H1 (cell line): ENCODE results near the gene ITGB5. TPM values are rescaled to one million over a fixed set of nuclear protein-coding genes. Genes with fewer than 3 reads are reported as not detected.

Experiments
- CTCF ChIA-PET: fragments of 300-600 bp; sonication (Branson Sonifier 250); formaldehyde crosslinking; loops from one replicate; lab custom pipeline; 2021; ENCODE audit not compliant: partially characterized antibody; lab: Charles Lee
- POLR2A ChIA-PET: fragments of 300-600 bp; sonication (Branson Sonifier 250); formaldehyde crosslinking; loops from one replicate; lab custom pipeline; 2021; ENCODE audit warnings: inconsistent platforms; ENCODE audit not compliant: partially characterized antibody; lab: Charles Lee
- DNase-seq, 2 experiments: peaks; one replicate each; pipeline versions ENCODE4 v3.0.0 to v3.0.0-alpha.2; 2010 to 2022; ENCODE audit warnings: low spot score in 2 of 2, low read depth in 1 of 2, mixed read lengths in 1 of 2
- FAIRE-seq: peaks from 2 replicates; lab custom pipeline; 2011; peaks lifted over from hg19 to GRCh38; lab: Jason Lieb, UNC
- H2AFZ ChIP-seq: 2 replicates; pipeline ENCODE4 v1.8.1; 2012; ENCODE audit warnings: low read length, inconsistent platforms
- H2AK5ac ChIP-seq: 2 replicates; pipeline ENCODE4 v1.6.1; 2013; ENCODE audit warnings: low read depth, low read length
- H2BK120ac ChIP-seq: replicated peaks from 2 replicates; pipeline ENCODE3; 2013; ENCODE audit warnings: low read depth, low read length, inconsistent platforms
- H2BK12ac ChIP-seq: 2 replicates; pipeline ENCODE4 v1.6.1; 2013; ENCODE audit warnings: low read depth, low read length
- H2BK15ac ChIP-seq: 2 replicates; pipeline ENCODE4 v1.6.1; 2013; ENCODE audit warnings: low read length
- H2BK20ac ChIP-seq: 2 replicates; pipeline ENCODE4 v1.6.1; 2013; ENCODE audit warnings: low read length
- H2BK5ac ChIP-seq: 2 replicates; pipeline ENCODE4 v1.6.1; 2013; ENCODE audit warnings: low read depth, low read length
- H3K14ac ChIP-seq: 2 replicates; pipeline ENCODE4 v1.6.1; 2013; ENCODE audit warnings: inconsistent platforms; ENCODE audit not compliant: insufficient read length
- H3K18ac ChIP-seq: 2 replicates; pipeline ENCODE4 v1.6.1; 2013; ENCODE audit warnings: low read length; ENCODE audit errors: extremely low read depth
- H3K23ac ChIP-seq: 2 replicates; pipeline ENCODE4 v1.6.1; 2013; ENCODE audit warnings: inconsistent platforms; ENCODE audit not compliant: insufficient read length
- H3K23me2 ChIP-seq: 2 replicates; pipeline ENCODE4 v1.6.1; 2013; ENCODE audit warnings: low read depth, low read length
- H3K27ac ChIP-seq: 2 replicates; pipeline ENCODE4 v1.6.1; 2011; ENCODE audit warnings: low read depth, low read length, inconsistent platforms
- H3K27me3 ChIP-seq, 4 experiments: replicated peaks in 1 of 4; 1 replicate in 1 of 4; 2 replicates in 3 of 4; pipeline versions ENCODE4 v1.6.1 to v1.8.1; 2011 to 2013; ENCODE audit warnings: low read length in 3 of 4, mild to moderate bottlenecking in 3 of 4, inconsistent platforms in 2 of 4, mixed read lengths in 2 of 4, moderate library complexity in 1 of 4; ENCODE audit not compliant: control insufficient read depth in 3 of 4, insufficient read depth in 3 of 4; ENCODE audit errors: extremely low read depth in 1 of 4
- H3K36me3 ChIP-seq, 4 experiments: 2 replicates each; pipeline versions ENCODE4 v1.6.1 to v1.8.1; 2011 to 2013; ENCODE audit warnings: mild to moderate bottlenecking in 4 of 4, low read length in 3 of 4, moderate library complexity in 2 of 4, control low read depth in 1 of 4, inconsistent platforms in 1 of 4; ENCODE audit not compliant: insufficient read depth in 4 of 4, control insufficient read depth in 2 of 4
- H3K4ac ChIP-seq: replicated peaks from 2 replicates; pipeline ENCODE3; 2013; ENCODE audit warnings: low read length, low read depth, mixed read lengths, inconsistent platforms; ENCODE audit not compliant: insufficient read length
- H3K4me1 ChIP-seq, 4 experiments: replicated peaks in 1 of 4; 1 replicate in 1 of 4; 2 replicates in 3 of 4; pipeline versions ENCODE4 v1.6.1 to v1.8.1; 2011 to 2013; ENCODE audit warnings: low read length in 3 of 4, inconsistent platforms in 2 of 4, mixed read lengths in 1 of 4; ENCODE audit not compliant: insufficient read depth in 4 of 4, control insufficient read depth in 3 of 4
- H3K4me2 ChIP-seq, 2 experiments: 2 replicates each; pipeline versions ENCODE4 v1.6.1 to v1.8.1; 2011 to 2013; ENCODE audit warnings: low read depth in 2 of 2, low read length in 2 of 2, control low read depth in 1 of 2, inconsistent platforms in 1 of 2, mild to moderate bottlenecking in 1 of 2; ENCODE audit not compliant: insufficient read depth in 1 of 2
- H3K4me3 ChIP-seq, 4 experiments: fragments of 200-600, 300-600 bp in 1 of 4; sonication (generic), shearing (Covaris generic), sonication (Bioruptor Twin) in 1 of 4; 2 replicates each; pipeline versions ENCODE4 v1.5.1 to v1.8.1; 2011 to 2016; ENCODE audit warnings: low read length in 4 of 4, low read depth in 3 of 4, control low read depth in 2 of 4, inconsistent platforms in 2 of 4, mild to moderate bottlenecking in 2 of 4, mixed read lengths in 1 of 4, moderate library complexity in 1 of 4; ENCODE audit not compliant: insufficient read depth in 2 of 4; ENCODE audit errors: extremely low read depth in 1 of 4
- H3K56ac ChIP-seq: replicated peaks from 2 replicates; pipeline ENCODE3; 2013; ENCODE audit warnings: low read depth, mild to moderate bottlenecking, mixed read lengths, low read length, inconsistent platforms; ENCODE audit not compliant: insufficient read length
- H3K79me1 ChIP-seq: 2 replicates; pipeline ENCODE4 v1.6.1; 2013; ENCODE audit warnings: low read depth, low read length, control low read depth
- H3K79me2 ChIP-seq, 2 experiments: 2 replicates each; pipeline versions ENCODE4 v1.6.1 to v1.8.1; 2012 to 2013; ENCODE audit warnings: low read length in 2 of 2, mild to moderate bottlenecking in 2 of 2, inconsistent platforms in 1 of 2; ENCODE audit not compliant: insufficient read depth in 2 of 2, control insufficient read depth in 1 of 2
- H3K9ac ChIP-seq, 4 experiments: replicated peaks in 1 of 4; 1 replicate in 1 of 4; 2 replicates in 3 of 4; pipeline versions ENCODE4 v1.6.1 to v1.8.1; 2011 to 2013; ENCODE audit warnings: low read depth in 3 of 4, low read length in 3 of 4, control low read depth in 2 of 4, mild to moderate bottlenecking in 2 of 4, moderate library complexity in 2 of 4, inconsistent platforms in 1 of 4; ENCODE audit errors: extremely low read depth in 1 of 4
- H3K9me3 ChIP-seq, 2 experiments: 2 replicates each; pipeline versions ENCODE4 v1.6.1 to v1.8.1; 2012 to 2013; ENCODE audit warnings: mild to moderate bottlenecking in 2 of 2, moderate library complexity in 2 of 2, control low read depth in 1 of 2, inconsistent platforms in 1 of 2, low read depth in 1 of 2, low read length in 1 of 2, mixed read lengths in 1 of 2; ENCODE audit not compliant: insufficient read depth in 2 of 2
- H4K20me1 ChIP-seq, 2 experiments: replicated peaks in 1 of 2; 2 replicates each; pipeline versions ENCODE3 to v1.8.1; 2011 to 2013; ENCODE audit warnings: inconsistent platforms in 2 of 2, low read length in 2 of 2, mild to moderate bottlenecking in 1 of 2; ENCODE audit not compliant: insufficient read depth in 2 of 2, control insufficient read depth in 1 of 2
- H4K5ac ChIP-seq: 2 replicates; pipeline ENCODE4 v1.6.1; 2013; ENCODE audit warnings: low read length, low read depth, mixed read lengths, inconsistent platforms; ENCODE audit not compliant: insufficient read length
- H4K8ac ChIP-seq: 2 replicates; pipeline ENCODE4 v1.8.0; 2013; ENCODE audit warnings: mild to moderate bottlenecking, moderate library complexity, low read length, inconsistent platforms; ENCODE audit not compliant: insufficient read depth; ENCODE audit errors: extremely low read depth
- H4K91ac ChIP-seq: replicated peaks from 2 replicates; pipeline ENCODE3; 2013; ENCODE audit warnings: low read length, mixed read lengths, inconsistent platforms; ENCODE audit not compliant: insufficient read length
- ASH2L ChIP-seq: fragments of 200-600, 300-600 bp; sonication (generic); IDR thresholded peaks from one replicate; pipeline ENCODE4 v1.7.1; 2017; ENCODE audit warnings: low read length
- GTF2F1 ChIP-seq: IDR thresholded peaks from 2 replicates; pipeline ENCODE4 v1.6.1; 2012; ENCODE audit warnings: low read depth, low read length, improper control_type of control experiment, borderline replicate concordance
- KDM4A ChIP-seq: IDR thresholded peaks from one replicate; pipeline ENCODE4 v1.7.1; 2012; ENCODE audit warnings: low read depth, mild to moderate bottlenecking, moderate library complexity, low read length, inconsistent platforms; ENCODE audit not compliant: severe bottlenecking
- NRF1 ChIP-seq: IDR thresholded peaks from 2 replicates; pipeline ENCODE4 v1.6.1; 2011; ENCODE audit warnings: mild to moderate bottlenecking, low read depth, low read length, improper control_type of control experiment
- RFX5 ChIP-seq: IDR thresholded peaks from 2 replicates; pipeline ENCODE4 v1.6.1; 2011; ENCODE audit warnings: low read depth, low read length, improper control_type of control experiment, borderline replicate concordance
- SP4 ChIP-seq: IDR thresholded peaks from 2 replicates; pipeline ENCODE4 v1.6.1; 2012; ENCODE audit warnings: low read length, inconsistent platforms
- TBP ChIP-seq: IDR thresholded peaks from 2 replicates; pipeline ENCODE4 v1.6.1; 2011; ENCODE audit warnings: low read depth, low read length, improper control_type of control experiment
- ZNF274 ChIP-seq: IDR thresholded peaks from 2 replicates; pipeline ENCODE4 v1.7.0; 2012; ENCODE audit warnings: low read length, borderline replicate concordance; ENCODE audit errors: extremely low read depth
- WGBS, 2 experiments: shearing (Covaris generic) in 1 of 2; methylation state at CpG; one replicate each; pipeline versions ENCODE4 v1.1.6 to v1.1.7; 2013 to 2015; ENCODE audit warnings: low lambda C conversion rate in 2 of 2, mixed read lengths in 2 of 2, inconsistent platforms in 1 of 2, low coverage in 1 of 2, missing lambda C conversion rate in 1 of 2; ENCODE audit not compliant: insufficient replicate concordance in 2 of 2, insufficient coverage in 1 of 2, insufficient read length in 1 of 2; ENCODE audit errors: extremely low coverage in 1 of 2, missing lambda C conversion rate in 1 of 2; 5-methylcytosine and 5-hydroxymethylcytosine counted together
- polyA plus RNA-seq, 7 experiments: library from polyadenylated mRNA; depleted of rRNA in 3 of 7; stranded (reverse) in 5 of 7; unstranded in 2 of 7; fragments of >200 nt in 5 of 7; fragments of 200-250 nt in 2 of 7; gene quantifications; 1 replicate in 5 of 7; 2 replicates in 1 of 7; 4 replicates in 1 of 7; pipeline versions ENCODE4 v1.2.1 to v1.2.3, GENCODE V29; 2011 to 2013; ENCODE audit warnings: missing spikeins in 2 of 7, mixed read lengths in 2 of 7
- total RNA-seq: library from RNA; stranded (reverse); fragmentation: NEBNext Ultra II Directional; extraction: Animal tissue kit (Norgen Biotek cat#: 25700); gene quantifications from 2 replicates; pipeline ENCODE4 v1.2.1, GENCODE V29; 2021

The ITGB5 gene
- total and polyA plus RNA-seq, 2 of the 8 experiments (the other 6 are each of a cell fraction or from before 2014, with no cell fraction given): 101 to 268 TPM

DNA sequence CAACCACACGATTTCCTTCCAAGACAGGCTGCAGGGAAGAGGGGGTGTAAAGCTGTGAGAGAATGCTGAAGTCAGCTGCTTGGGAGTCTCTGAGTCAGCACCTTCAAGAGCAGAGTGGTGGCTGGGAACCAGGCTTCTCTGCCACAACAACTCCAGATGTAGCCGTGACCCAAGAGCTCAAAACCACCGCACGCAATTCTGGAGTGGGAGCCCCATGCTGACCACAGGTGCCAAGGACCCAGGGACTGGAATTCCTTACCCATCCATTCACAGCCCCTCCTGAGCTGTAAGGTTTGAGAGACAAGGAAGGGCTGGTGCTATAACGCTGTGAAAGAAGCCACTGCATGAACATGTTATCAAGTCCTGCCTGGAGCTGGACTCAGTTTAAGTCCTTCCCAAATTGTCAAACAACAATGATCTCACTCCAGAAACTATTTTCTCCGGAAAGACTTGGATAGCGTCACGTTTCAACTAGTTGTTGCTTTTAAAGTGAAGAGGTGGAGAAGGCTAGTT is 95.5 kb downstream of the ITGB5 start:
- Histone ChIP-seq H2BK5ac (no peak overlapping the region), H4K8ac (no peak overlapping the region), H3K79me2 (no peaks in the 10 kb centered on the region), H4K20me1 (peaks cover 0 to 2% of the 10 kb centered on the region in 2 experiments), H3K23ac (no peak overlapping the region), H4K5ac (no peak overlapping the region), H3K36me3 (peaks cover 10 to 26% (median 12%) of the 10 kb centered on the region in 4 experiments; a peak in 7 of 8 replicates), H3K27ac (no peak overlapping the region), H4K91ac (no peak overlapping the region), H2BK15ac (no peak overlapping the region), H3K56ac (no peak overlapping the region), H3K79me1 (peaks cover 5% of the 10 kb centered on the region), H3K18ac (no peak overlapping the region), H3K4me2 (no peak overlapping the region), H2BK20ac (no peak overlapping the region), H2AK5ac (no peak overlapping the region), H3K4me3 (no peak overlapping the region), H2AFZ (no peak overlapping the region)
- POLR2A ChIA-PET: interaction anchor here (1.2 kb wide), 2 partner anchors 11 to 53 kb away, joined by 3 to 4 read pairs; no protein-coding TSS in a partner anchor
- no peak for FAIRE-seq
- 97% methylated on average over 8 of the region's 8 CpGs; no CpG with 5 or more reads in 1 of the 2 experiments for WGBS, 2 experiments
- DNase-seq: no peak
- TF ChIP-seq SP4 (no peak), GTF2F1 (no peak), RFX5 (no peak), ZNF274 (no peak), KDM4A (no peak), NRF1 (no peak), TBP (no peak), ASH2L (no peak)
- TF ChIP-seq, all 59 proteins: peak for 0
- no peak overlapping the region for H3K9ac ChIP-seq
- no peak overlapping the region for H3K14ac ChIP-seq
- no peaks in the 10 kb centered on the region for H3K27me3 ChIP-seq
- no peaks in the 10 kb centered on the region for H3K9me3 ChIP-seq
- H2BK12ac ChIP-seq: no peak overlapping the region
- no peaks in the 10 kb centered on the region for H3K4me1 ChIP-seq
- CTCF ChIA-PET: interaction anchor here (0.9 to 1.6 kb wide), 4 partner anchors 17 to 108 kb away, joined by 3 to 4 read pairs (median 3); no protein-coding TSS in a partner anchor
- no peak overlapping the region for H2BK120ac ChIP-seq
- no peaks in the 10 kb centered on the region for H3K23me2 ChIP-seq
- H3K4ac ChIP-seq: no peak overlapping the region
